HL-60 (cell line): ENCODE measurements around the gene RPL5.

Experiments used
- DNase-seq, 2 experiments: peaks; one replicate each; pipeline ENCODE4 v3.0.0-alpha.2; 2010 to 2020; ENCODE audit warnings: low read depth in 1 of 2, low spot score in 1 of 2
- H3K27ac ChIP-seq: fragments of 250-450 bp; sonication (Bioruptor Pico); replicated peaks from 2 replicates; pipeline ENCODE4 v1.5.1; 2020; ENCODE audit warnings: mild to moderate bottlenecking, moderate library complexity
- H3K27me3 ChIP-seq: fragments of 250-450 bp; sonication (Bioruptor Pico); 2 replicates; pipeline ENCODE4 v1.5.1; 2021; ENCODE audit warnings: mild to moderate bottlenecking, moderate library complexity; ENCODE audit not compliant: insufficient read depth, poor library complexity, severe bottlenecking
- H3K4me3 ChIP-seq: replicated peaks from 2 replicates; pipeline ENCODE4 v1.5.1; 2011; ENCODE audit warnings: mild to moderate bottlenecking, control low read depth, low read length; ENCODE audit not compliant: insufficient read depth
- GABPA ChIP-seq: IDR thresholded peaks from 2 replicates; pipeline ENCODE4 v1.6.1; 2012; ENCODE audit warnings: low read depth
- POLR2AphosphoS5 ChIP-seq: IDR thresholded peaks from 2 replicates; pipeline ENCODE4 v1.6.1; 2012; ENCODE audit warnings: low read depth
- SPI1 ChIP-seq: IDR thresholded peaks from 2 replicates; pipeline ENCODE4 v1.6.1; 2012; ENCODE audit warnings: low read depth, mild to moderate bottlenecking, borderline replicate concordance
- TF ChIP-seq, protein P1 (sequence below): IDR thresholded peaks from 2 replicates; pipeline ENCODE4 v1.6.1; 2012; ENCODE audit warnings: low read depth; ENCODE audit not compliant: insufficient replicate concordance
- TF ChIP-seq, protein P2 (sequence below): IDR thresholded peaks from one replicate; pipeline ENCODE4 v1.5.1; 2011; ENCODE audit warnings: low read length, control low read depth, inconsistent platforms; ENCODE audit not compliant: insufficient read depth

The RPL5 gene

GRCh38 chr1:92886886-92887419 lies 55.1 kb downstream of the RPL5 start:
- H3K4me3 ChIP-seq = no peak overlapping the region
- no peaks in the 10 kb centered on the region for H3K27me3 ChIP-seq
- H3K27ac ChIP-seq = no peak overlapping the region
- DNase-seq = no peak
- no peak for TF ChIP-seq POLR2AphosphoS5
- TF ChIP-seq, protein P1, sequence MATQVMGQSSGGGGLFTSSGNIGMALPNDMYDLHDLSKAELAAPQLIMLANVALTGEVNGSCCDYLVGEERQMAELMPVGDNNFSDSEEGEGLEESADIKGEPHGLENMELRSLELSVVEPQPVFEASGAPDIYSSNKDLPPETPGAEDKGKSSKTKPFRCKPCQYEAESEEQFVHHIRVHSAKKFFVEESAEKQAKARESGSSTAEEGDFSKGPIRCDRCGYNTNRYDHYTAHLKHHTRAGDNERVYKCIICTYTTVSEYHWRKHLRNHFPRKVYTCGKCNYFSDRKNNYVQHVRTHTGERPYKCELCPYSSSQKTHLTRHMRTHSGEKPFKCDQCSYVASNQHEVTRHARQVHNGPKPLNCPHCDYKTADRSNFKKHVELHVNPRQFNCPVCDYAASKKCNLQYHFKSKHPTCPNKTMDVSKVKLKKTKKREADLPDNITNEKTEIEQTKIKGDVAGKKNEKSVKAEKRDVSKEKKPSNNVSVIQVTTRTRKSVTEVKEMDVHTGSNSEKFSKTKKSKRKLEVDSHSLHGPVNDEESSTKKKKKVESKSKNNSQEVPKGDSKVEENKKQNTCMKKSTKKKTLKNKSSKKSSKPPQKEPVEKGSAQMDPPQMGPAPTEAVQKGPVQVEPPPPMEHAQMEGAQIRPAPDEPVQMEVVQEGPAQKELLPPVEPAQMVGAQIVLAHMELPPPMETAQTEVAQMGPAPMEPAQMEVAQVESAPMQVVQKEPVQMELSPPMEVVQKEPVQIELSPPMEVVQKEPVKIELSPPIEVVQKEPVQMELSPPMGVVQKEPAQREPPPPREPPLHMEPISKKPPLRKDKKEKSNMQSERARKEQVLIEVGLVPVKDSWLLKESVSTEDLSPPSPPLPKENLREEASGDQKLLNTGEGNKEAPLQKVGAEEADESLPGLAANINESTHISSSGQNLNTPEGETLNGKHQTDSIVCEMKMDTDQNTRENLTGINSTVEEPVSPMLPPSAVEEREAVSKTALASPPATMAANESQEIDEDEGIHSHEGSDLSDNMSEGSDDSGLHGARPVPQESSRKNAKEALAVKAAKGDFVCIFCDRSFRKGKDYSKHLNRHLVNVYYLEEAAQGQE = no peak
- TF ChIP-seq GABPA = no peak
- TF ChIP-seq, protein P2, sequence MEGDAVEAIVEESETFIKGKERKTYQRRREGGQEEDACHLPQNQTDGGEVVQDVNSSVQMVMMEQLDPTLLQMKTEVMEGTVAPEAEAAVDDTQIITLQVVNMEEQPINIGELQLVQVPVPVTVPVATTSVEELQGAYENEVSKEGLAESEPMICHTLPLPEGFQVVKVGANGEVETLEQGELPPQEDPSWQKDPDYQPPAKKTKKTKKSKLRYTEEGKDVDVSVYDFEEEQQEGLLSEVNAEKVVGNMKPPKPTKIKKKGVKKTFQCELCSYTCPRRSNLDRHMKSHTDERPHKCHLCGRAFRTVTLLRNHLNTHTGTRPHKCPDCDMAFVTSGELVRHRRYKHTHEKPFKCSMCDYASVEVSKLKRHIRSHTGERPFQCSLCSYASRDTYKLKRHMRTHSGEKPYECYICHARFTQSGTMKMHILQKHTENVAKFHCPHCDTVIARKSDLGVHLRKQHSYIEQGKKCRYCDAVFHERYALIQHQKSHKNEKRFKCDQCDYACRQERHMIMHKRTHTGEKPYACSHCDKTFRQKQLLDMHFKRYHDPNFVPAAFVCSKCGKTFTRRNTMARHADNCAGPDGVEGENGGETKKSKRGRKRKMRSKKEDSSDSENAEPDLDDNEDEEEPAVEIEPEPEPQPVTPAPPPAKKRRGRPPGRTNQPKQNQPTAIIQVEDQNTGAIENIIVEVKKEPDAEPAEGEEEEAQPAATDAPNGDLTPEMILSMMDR = no peak
- TF ChIP-seq SPI1 = no peak

- Histone ChIP-seq H3K4me3 (no peak overlapping the region), H3K27ac (no peak overlapping the region), H3K27me3 (no peaks in the 10 kb centered on the region)
- DNase-seq = no peak
- TF ChIP-seq SPI1 = no peak
- TF ChIP-seq, protein P1 = no peak
- no peak for TF ChIP-seq POLR2AphosphoS5
- TF ChIP-seq, protein P2 = no peak
- TF ChIP-seq GABPA = no peak
Observed at GRCh38 chr1:92887465-92887864, 55.6 kb downstream of the RPL5 start.
